Measurements from ENCODE around the gene RNF26. TPM values are rescaled to one million over a fixed set of nuclear protein-coding genes. Genes with fewer than 3 reads are reported as not detected.

Gene RNF26
- total RNA-seq, 4 donors from 2014 or later, result 8.9 to 11.1 (median 9.4) TPM

- ATAC-seq (ENCODE audit: low FRiP score) (no peak), DNase-seq (ENCODE audit: low spot score) (no peak)
- no peak for TF ChIP-seq CTCF (IDR thresholded peaks at IDR 0.05)
Measured at GRCh38 chr11:119362741-119363080, 28.4 kb downstream of the RNF26 start.

DNA sequence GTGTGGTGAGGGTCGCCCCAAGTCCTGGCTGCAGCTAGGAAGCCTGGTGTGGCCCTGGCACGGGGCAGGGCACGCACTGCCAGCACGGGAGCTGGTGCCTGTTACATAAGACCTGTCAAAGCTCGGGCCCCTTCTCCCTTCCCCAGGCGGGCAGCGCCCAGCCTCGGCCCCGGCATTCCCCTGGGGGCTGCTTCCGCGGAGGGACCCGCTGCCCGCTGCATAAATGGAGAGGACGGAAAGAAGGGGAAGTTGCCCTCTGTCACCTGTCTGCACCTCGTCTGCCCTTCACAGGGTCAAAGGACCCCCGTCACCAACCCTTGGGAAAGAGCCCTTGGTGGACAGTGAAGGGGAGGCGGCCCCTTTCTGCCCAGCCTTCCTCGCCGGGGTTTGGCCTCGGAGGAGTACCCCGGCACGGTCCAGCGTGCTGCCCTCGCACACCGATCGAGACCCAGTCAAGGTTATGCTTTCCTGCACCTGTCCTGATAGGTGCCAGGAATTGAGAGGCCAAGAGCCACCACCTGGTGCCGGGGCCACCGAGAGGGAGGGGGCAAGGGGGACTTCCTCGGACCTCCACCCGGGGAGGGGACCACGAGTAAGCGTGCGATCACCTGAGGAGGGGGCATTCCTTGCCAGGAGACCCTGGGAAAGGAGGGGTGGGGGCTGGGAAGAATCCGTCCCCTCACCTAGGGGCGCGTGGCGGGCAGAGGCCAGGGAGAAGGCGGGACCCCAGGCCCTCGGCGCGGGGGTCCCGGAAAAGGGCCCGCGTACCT is 28.9 kb downstream of the RNF26 start:
- ATAC-seq (ENCODE audit: low FRiP score), result no peak
- no peak for DNase-seq (ENCODE audit: low spot score)
- no peak for TF ChIP-seq CTCF (IDR thresholded peaks at IDR 0.05)

GRCh38 chr11:119363851-119364590 is 29.7 kb downstream of the RNF26 start:
- ATAC-seq (ENCODE audit: low FRiP score), result no peak
- DNase-seq (ENCODE audit: low spot score), result no peak
- no peak for TF ChIP-seq CTCF (IDR thresholded peaks at IDR 0.05)

GRCh38 chr11:119365071-119365591 is 30.8 kb downstream of the RNF26 start:
- DNase-seq (ENCODE audit: low spot score) (no peak), ATAC-seq (ENCODE audit: low FRiP score) (no peak)
- TF ChIP-seq CTCF (IDR thresholded peaks at IDR 0.05), result no peak

DNA sequence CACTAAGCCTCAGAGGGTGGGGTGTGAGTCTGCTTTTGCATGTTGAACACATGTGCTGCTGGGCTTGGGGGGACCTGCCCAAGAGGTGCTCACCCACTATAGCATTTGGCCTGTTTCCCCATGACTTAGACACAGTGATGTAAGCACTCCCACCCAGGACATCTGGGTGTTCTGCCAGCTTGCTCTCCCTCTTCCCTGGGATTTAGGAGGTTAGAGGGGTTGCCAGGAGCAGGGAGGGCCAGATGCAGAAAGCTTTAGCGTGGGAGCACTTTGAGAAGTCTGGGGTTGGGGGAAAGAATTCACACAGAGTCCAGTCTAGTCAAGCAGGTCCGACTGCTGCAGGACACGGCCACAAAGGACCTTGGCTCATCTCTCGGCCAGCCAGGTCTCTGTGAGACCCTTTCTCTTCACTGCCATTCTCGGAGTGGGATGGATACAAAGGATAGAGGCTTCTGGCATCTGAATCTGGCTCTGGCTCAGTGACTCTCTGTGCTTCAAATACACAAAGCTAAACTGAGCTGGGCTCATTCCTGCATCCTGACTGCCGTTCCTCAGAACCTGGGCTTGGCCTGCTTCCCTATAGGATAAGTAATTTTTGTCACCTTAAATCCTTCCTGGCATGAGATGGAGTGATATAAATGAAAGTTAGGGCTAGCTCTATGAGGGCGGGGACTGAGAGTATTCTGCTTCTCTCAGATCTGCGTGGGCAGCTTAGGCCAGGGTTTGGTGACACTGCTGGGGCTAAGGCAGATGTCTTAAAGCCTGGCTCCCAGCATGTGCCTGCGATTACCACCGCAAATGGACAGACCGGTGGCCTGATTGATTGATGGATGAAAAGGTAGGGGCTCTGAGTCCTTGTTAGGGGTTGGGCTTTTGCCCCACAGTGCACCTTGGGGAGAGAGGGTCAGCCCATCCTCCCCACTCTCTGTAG is 32.6 kb downstream of the RNF26 start:
- TF ChIP-seq CTCF (IDR thresholded peaks at IDR 0.05), result no peak
- DNase-seq (ENCODE audit: low spot score) (no peak), ATAC-seq (ENCODE audit: low FRiP score) (peak; percentile 24)

GRCh38 chr11:119367661-119368120 is 33.4 kb downstream of the RNF26 start:
- ATAC-seq (ENCODE audit: low FRiP score) (peak; percentile 50), DNase-seq (ENCODE audit: low spot score) (no peak)
- TF ChIP-seq CTCF (IDR thresholded peaks at IDR 0.05), result no peak
